Skeletal muscle tissue (tissue), 4 donors: ENCODE data around the gene ACAP2. TPM values are rescaled to one million over a fixed set of nuclear protein-coding genes. Genes with fewer than 3 reads are reported as not detected.
A peak's percentile ranks its signal among the peaks of the same experiment; 100 is the strongest.

Experiments
- H3K27ac ChIP-seq: one replicate; pipeline ENCODE4 v1.7.0; 2013; ENCODE audit warnings: mild to moderate bottlenecking, low read depth, low read length, inconsistent platforms
- H3K27me3 ChIP-seq, 3 donors: one replicate each; pipeline ENCODE4 v1.7.0; 2013; ENCODE audit warnings: low read length in 3 of 3; ENCODE audit not compliant: control insufficient read depth in 3 of 3, insufficient read depth in 3 of 3
- H3K36me3 ChIP-seq, 3 donors: one replicate each; pipeline ENCODE4 v1.7.0; 2013; ENCODE audit warnings: low read length in 3 of 3; ENCODE audit not compliant: control insufficient read depth in 3 of 3, insufficient read depth in 3 of 3
- H3K4me1 ChIP-seq, 3 donors: one replicate each; pipeline ENCODE4 v1.7.0; 2013; ENCODE audit warnings: low read length in 3 of 3, mild to moderate bottlenecking in 3 of 3; ENCODE audit not compliant: control insufficient read depth in 3 of 3, insufficient read depth in 3 of 3
- H3K4me3 ChIP-seq, 3 donors: one replicate each; pipeline ENCODE4 v1.7.0; 2013; ENCODE audit warnings: low read length in 3 of 3
- H3K9ac ChIP-seq, 3 donors: one replicate each; pipeline ENCODE4 v1.7.0; 2013; ENCODE audit warnings: low read length in 3 of 3, mild to moderate bottlenecking in 3 of 3, moderate library complexity in 2 of 3, low read depth in 1 of 3
- H3K9me3 ChIP-seq, 3 donors: one replicate each; pipeline ENCODE4 v1.7.0; 2013; ENCODE audit warnings: low read length in 3 of 3; ENCODE audit not compliant: control insufficient read depth in 3 of 3
- total RNA-seq: library from RNA; depleted of rRNA; stranded (reverse); fragments of >200 nt; gene quantifications from one replicate; pipeline ENCODE4 v1.2.3, GENCODE V29; 2014
- donor health status: Osteomylitis.

Gene ACAP2
- total RNA-seq, 1 donor from 2014 or later, result 52.7 TPM

DNA sequence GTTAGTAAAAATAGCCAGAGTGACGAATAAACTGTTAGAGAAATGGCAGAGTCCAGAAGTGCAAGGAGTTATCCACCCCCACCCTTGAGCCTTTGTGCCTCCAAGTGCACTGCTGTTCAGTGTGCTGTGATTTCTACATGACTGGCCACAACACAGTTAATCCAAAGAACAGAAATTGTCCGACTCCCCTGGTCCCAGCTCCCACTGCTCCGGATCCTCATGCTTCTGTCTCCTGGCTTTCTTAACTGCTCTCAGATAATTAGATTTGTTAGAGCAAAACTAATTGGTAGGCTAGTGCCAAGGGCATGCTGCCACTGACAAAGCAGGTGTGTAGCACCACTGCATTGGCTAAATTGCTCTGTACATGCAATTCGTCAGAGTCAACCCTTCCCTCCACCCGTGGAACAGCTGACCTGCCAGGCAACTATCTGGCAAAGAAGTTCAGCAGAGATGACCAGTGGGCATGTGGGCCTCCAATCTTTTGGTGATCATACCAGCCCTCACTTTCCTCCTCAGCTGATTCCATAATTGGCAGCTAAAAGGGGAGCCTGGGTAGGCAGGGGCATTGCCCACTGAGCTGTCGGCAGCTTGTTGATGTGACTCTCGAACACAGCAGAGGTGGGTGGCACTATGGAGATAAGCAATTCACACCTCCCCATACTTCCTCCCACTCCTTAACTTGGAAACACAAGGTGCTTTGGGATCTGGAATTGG is 18.9 kb upstream of the ACAP2 start:
- Histone ChIP-seq H3K4me1 (peaks cover 4 to 8% (median 7%) of the 10 kb centered on the region in 3 donors), H3K4me3 (peak overlapping the region in 1 of 3 donors; percentile 23), H3K27ac (no peak overlapping the region), H3K9ac (peak overlapping the region in 1 of 3 donors; percentile 41), H3K36me3 (no peaks in the 10 kb centered on the region), H3K9me3 (no peaks in the 10 kb centered on the region), H3K27me3 (peaks cover 0 to 4% (median 0%) of the 10 kb centered on the region in 3 donors)

DNA sequence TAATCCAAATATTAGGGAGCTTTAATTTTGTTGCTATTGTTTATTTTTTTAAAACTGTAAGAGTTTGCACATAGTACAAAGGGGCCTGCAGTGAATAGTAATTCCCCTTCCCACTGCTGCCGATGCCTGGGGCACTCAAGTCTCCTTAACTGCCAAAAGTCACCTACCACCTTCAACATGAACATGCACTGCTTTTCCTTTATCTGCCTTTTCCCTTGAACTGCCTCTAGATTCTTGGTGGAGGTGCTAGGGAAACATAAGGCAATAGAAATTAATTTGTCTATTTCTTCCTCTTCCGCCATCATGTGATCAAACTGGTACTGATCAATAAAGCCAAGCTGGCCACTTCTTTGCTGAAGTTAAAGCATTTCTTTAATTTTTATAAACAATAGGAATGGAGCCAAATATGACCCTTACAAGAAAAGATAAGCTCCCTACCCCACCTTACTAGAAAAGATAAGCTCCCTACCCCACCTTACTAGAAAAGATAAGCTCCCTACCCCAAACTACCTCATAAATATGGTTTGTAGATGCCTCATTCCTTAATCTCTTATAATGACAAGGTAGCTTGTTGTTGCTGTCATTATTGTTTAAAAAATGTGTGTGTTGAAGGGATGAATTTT is 17.4 kb upstream of the ACAP2 start:
- Histone ChIP-seq H3K9ac (no peak overlapping the region), H3K36me3 (no peaks in the 10 kb centered on the region), H3K27me3 (peaks cover 0 to 4% (median 0%) of the 10 kb centered on the region in 3 donors), H3K27ac (no peak overlapping the region), H3K9me3 (no peaks in the 10 kb centered on the region), H3K4me1 (peaks cover 4 to 8% (median 7%) of the 10 kb centered on the region in 3 donors), H3K4me3 (no peak overlapping the region)

GRCh38 chr3:195458316-195458717 is 15.5 kb upstream of the ACAP2 start:
- Histone ChIP-seq H3K27me3 (peaks cover 0 to 4% (median 0%) of the 10 kb centered on the region in 3 donors), H3K9me3 (no peaks in the 10 kb centered on the region), H3K9ac (no peak overlapping the region), H3K36me3 (no peaks in the 10 kb centered on the region), H3K27ac (no peak overlapping the region), H3K4me1 (peaks cover 4 to 8% (median 7%) of the 10 kb centered on the region in 3 donors), H3K4me3 (no peak overlapping the region)

- no peak overlapping the region for H3K9ac ChIP-seq
- peaks cover 0 to 5% (median 0%) of the 10 kb centered on the region in 3 donors for H3K4me1 ChIP-seq
- H3K9me3 ChIP-seq, result no peaks in the 10 kb centered on the region
- no peak overlapping the region for H3K27ac ChIP-seq
- no peaks in the 10 kb centered on the region for H3K36me3 ChIP-seq
- H3K27me3 ChIP-seq, result no peaks in the 10 kb centered on the region
- H3K4me3 ChIP-seq, result no peak overlapping the region
These were observed 13.0 kb upstream of the ACAP2 start for GRCh38 chr3:195455789-195456188.

DNA sequence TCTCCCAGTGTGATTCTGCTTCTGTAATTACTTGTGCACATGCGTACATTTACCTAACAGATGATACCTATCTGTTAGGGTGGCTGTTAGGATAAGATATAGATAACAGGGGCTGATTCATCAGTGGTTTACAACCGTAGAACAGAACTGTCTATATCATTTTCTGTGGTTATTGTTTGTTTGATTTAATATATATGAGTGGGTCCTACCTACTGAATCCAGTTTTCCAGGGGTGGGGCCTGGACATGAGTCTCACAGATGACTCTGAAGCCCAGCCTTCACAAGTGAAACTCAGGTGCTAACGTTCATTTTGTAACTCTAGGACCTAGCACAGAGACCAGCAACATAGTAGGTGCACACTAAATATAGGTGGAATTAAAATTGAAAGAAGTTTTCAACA is 10.4 kb upstream of the ACAP2 start:
- H3K27ac ChIP-seq, result no peak overlapping the region
- no peaks in the 10 kb centered on the region for H3K9me3 ChIP-seq
- no peak overlapping the region for H3K9ac ChIP-seq
- H3K36me3 ChIP-seq, result no peaks in the 10 kb centered on the region
- H3K4me3 ChIP-seq, result no peak overlapping the region
- no peaks in the 10 kb centered on the region for H3K27me3 ChIP-seq
- H3K4me1 ChIP-seq, result peaks cover 0 to 7% (median 0%) of the 10 kb centered on the region in 3 donors

- no peaks in the 10 kb centered on the region for H3K27me3 ChIP-seq
- no peak overlapping the region for H3K27ac ChIP-seq
- no peak overlapping the region for H3K4me3 ChIP-seq
- peaks cover 0 to 7% (median 0%) of the 10 kb centered on the region in 3 donors for H3K4me1 ChIP-seq
- H3K9ac ChIP-seq, result no peak overlapping the region
- no peaks in the 10 kb centered on the region for H3K9me3 ChIP-seq
- no peaks in the 10 kb centered on the region for H3K36me3 ChIP-seq
These were observed 8.7 kb upstream of the ACAP2 start for GRCh38 chr3:195451373-195452015.

GRCh38 chr3:195450731-195451229 is 8.0 kb upstream of the ACAP2 start:
- Histone ChIP-seq H3K9me3 (no peaks in the 10 kb centered on the region), H3K36me3 (no peaks in the 10 kb centered on the region), H3K4me3 (no peak overlapping the region), H3K4me1 (peaks cover 0 to 7% (median 0%) of the 10 kb centered on the region in 3 donors), H3K27ac (no peak overlapping the region), H3K27me3 (no peaks in the 10 kb centered on the region), H3K9ac (no peak overlapping the region)

DNA sequence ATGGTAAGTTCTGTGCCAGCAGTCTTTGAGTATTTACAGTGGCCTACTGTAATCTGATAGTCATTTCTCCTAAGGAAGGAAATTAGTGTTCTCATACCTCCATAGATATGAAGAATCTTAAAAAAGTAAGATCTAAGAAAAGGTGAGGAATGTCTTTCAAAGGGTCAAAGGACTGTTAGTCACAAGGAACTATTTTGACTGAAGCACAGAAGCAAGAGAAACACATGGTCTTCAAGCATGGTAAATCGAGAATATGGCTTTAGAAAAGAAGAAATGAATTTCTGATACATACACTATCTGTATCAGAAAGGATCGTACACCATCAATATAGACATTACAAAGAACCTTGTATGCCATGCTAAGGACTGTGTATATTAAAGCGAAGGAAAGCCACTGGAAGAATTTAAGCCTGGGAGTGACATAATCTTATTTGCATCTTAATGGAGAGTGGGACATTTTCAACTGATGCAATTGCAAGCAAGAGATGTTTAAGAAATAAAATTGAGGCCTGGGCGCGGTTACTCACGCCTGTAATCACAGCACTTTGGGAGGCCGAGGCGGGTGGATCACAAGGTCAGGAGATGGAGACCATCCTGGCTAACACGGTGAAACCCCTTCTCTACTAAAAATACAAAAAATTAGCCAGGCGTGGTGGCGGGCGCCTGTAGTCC is 5.5 kb upstream of the ACAP2 start:
- peaks cover 4 to 11% (median 4%) of the 10 kb centered on the region in 3 donors for H3K4me1 ChIP-seq

DNA sequence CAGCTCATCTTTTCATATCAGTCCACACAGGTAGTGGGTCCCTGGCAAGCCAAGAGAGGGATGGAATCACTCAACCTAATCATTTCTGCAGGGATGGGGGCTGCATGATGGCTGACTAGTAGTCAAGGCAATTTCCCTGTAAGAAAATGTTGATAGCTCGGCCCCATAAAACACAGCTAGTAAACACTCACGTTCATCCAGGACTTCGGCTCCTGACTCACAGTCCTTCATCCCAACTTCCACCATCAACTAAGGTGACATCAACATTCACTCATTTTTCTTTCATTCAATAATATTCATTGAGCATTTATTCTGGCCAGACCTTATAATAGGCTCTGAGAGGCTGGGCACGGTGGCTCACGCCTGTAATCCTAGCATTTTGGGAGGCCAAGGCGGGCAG is 4.4 kb upstream of the ACAP2 start:
- Histone ChIP-seq H3K36me3 (no peaks in the 10 kb centered on the region), H3K9ac (no peak overlapping the region), H3K27ac (no peak overlapping the region), H3K4me1 (peaks cover 5 to 13% (median 6%) of the 10 kb centered on the region in 3 donors), H3K4me3 (no peak overlapping the region), H3K9me3 (no peaks in the 10 kb centered on the region), H3K27me3 (no peaks in the 10 kb centered on the region)

More for the DNA sequence above, 5.5 kb upstream of the ACAP2 start:
- Histone ChIP-seq H3K9me3 (no peaks in the 10 kb centered on the region), H3K36me3 (no peaks in the 10 kb centered on the region), H3K4me3 (no peak overlapping the region), H3K27me3 (no peaks in the 10 kb centered on the region), H3K9ac (no peak overlapping the region), H3K27ac (no peak overlapping the region)
